ENCODE measurements around the gene KLF12.

The KLF12 gene

GRCh38 chr13:74128156-74128767, 5.9 kb downstream of the KLF12 start:
- Histone ChIP-seq H3K4me3 (IDR thresholded peaks at IDR 0.05; ENCODE audit: insufficient read depth, low read depth, low read length) (no peak overlapping the region), H2AFZ (ENCODE audit: low read depth) (no peak overlapping the region)

GRCh38 chr13:74118328-74118727, 15.9 kb downstream of the KLF12 start:
- no peak for TF ChIP-seq CTCF (conservative IDR thresholded peaks at IDR 0.05; ENCODE audit: low read depth, low read length)
- Histone ChIP-seq H3K27me3 (ENCODE audit: insufficient read depth, low read depth) (no peaks in the 10 kb centered on the region), H3K4me2 (no peak overlapping the region), H3K27ac (no peak overlapping the region), H2AFZ (ENCODE audit: low read depth) (no peak overlapping the region), H3K4me3 (IDR thresholded peaks at IDR 0.05; ENCODE audit: insufficient read depth, low read depth, low read length) (no peak overlapping the region), H3K79me2 (ENCODE audit: insufficient read depth, low read depth) (no peaks in the 10 kb centered on the region), H3K36me3 (ENCODE audit: insufficient read depth) (no peaks in the 10 kb centered on the region), H3K4me1 (ENCODE audit: low read depth, poor library complexity, severe bottlenecking) (no peaks in the 10 kb centered on the region), H4K20me1 (ENCODE audit: insufficient read depth) (no peaks in the 10 kb centered on the region), H3K9ac (no peak overlapping the region)

More at GRCh38 chr13:74128156-74128767, 5.9 kb downstream of the KLF12 start:
- Histone ChIP-seq H3K27me3 (ENCODE audit: insufficient read depth, low read depth) (no peaks in the 10 kb centered on the region), H3K27ac (no peak overlapping the region), H3K79me2 (ENCODE audit: insufficient read depth, low read depth) (no peaks in the 10 kb centered on the region), H3K4me1 (ENCODE audit: low read depth, poor library complexity, severe bottlenecking) (peaks cover 2% of the 10 kb centered on the region), H4K20me1 (ENCODE audit: insufficient read depth) (no peaks in the 10 kb centered on the region), H3K36me3 (ENCODE audit: insufficient read depth) (no peaks in the 10 kb centered on the region), H3K4me2 (no peak overlapping the region), H3K9ac (no peak overlapping the region)
- TF ChIP-seq CTCF (conservative IDR thresholded peaks at IDR 0.05; ENCODE audit: low read depth, low read length), result no peak

- H3K27me3 ChIP-seq (ENCODE audit: insufficient read depth, low read depth), result no peaks in the 10 kb centered on the region
- no peak for TF ChIP-seq CTCF (conservative IDR thresholded peaks at IDR 0.05; ENCODE audit: low read depth, low read length)
- H2AFZ ChIP-seq (ENCODE audit: low read depth), result no peak overlapping the region
- H3K4me1 ChIP-seq (ENCODE audit: low read depth, poor library complexity, severe bottlenecking), result no peaks in the 10 kb centered on the region
- no peaks in the 10 kb centered on the region for H4K20me1 ChIP-seq (ENCODE audit: insufficient read depth)
- H3K27ac ChIP-seq, result no peak overlapping the region
- no peak overlapping the region for H3K4me3 ChIP-seq (IDR thresholded peaks at IDR 0.05; ENCODE audit: insufficient read depth, low read depth, low read length)
- H3K79me2 ChIP-seq (ENCODE audit: insufficient read depth, low read depth), result no peaks in the 10 kb centered on the region
- H3K9ac ChIP-seq, result no peak overlapping the region
- H3K36me3 ChIP-seq (ENCODE audit: insufficient read depth), result no peaks in the 10 kb centered on the region
- no peak overlapping the region for H3K4me2 ChIP-seq
Observed at GRCh38 chr13:74117207-74117705, 16.9 kb downstream of the KLF12 start.

GRCh38 chr13:74115133-74115532, 19.1 kb downstream of the KLF12 start:
- no peak for TF ChIP-seq CTCF (conservative IDR thresholded peaks at IDR 0.05; ENCODE audit: low read depth, low read length)
- no peaks in the 10 kb centered on the region for H3K4me1 ChIP-seq (ENCODE audit: low read depth, poor library complexity, severe bottlenecking)
- no peak overlapping the region for H3K9ac ChIP-seq
- no peak overlapping the region for H3K27ac ChIP-seq
- H3K27me3 ChIP-seq (ENCODE audit: insufficient read depth, low read depth), result no peaks in the 10 kb centered on the region
- H4K20me1 ChIP-seq (ENCODE audit: insufficient read depth), result no peaks in the 10 kb centered on the region
- H3K79me2 ChIP-seq (ENCODE audit: insufficient read depth, low read depth), result no peaks in the 10 kb centered on the region
- H3K4me3 ChIP-seq (IDR thresholded peaks at IDR 0.05; ENCODE audit: insufficient read depth, low read depth, low read length), result no peak overlapping the region
- H2AFZ ChIP-seq (ENCODE audit: low read depth), result no peak overlapping the region
- no peak overlapping the region for H3K4me2 ChIP-seq
- H3K36me3 ChIP-seq (ENCODE audit: insufficient read depth), result no peaks in the 10 kb centered on the region
